Stimulated activated effector memory CD8-positive, alpha-beta T cell treated with anti-CD3 and anti-CD28 coated beads, Interleukin-12 subunit alpha, Interleukin-12 subunit beta, amount 100 ng/mL, for 72 hours (primary cell): ENCODE measurements around the gene LRRC2.

Experiments used
- ATAC-seq: fragments of 150-1000 bp; cut with Tn5 transposase; 2 replicates; pipeline ENCODE4 v1.10.0; 2021
- DNase-seq, 2 donors: peaks; one replicate each; pipeline ENCODE4 v3.0.0; 2021 to 2022; ENCODE audit warnings: low spot score in 2 of 2
- H3K27ac Mint-ChIP-seq: one replicate; pipeline ENCODE4 v1.8.0; 2022; ENCODE audit warnings: mild to moderate bottlenecking, mixed read lengths
- H3K36me3 Mint-ChIP-seq: one replicate; pipeline ENCODE4 v1.8.0; 2022; ENCODE audit warnings: mild to moderate bottlenecking, mixed read lengths
- H3K4me1 Mint-ChIP-seq: one replicate; pipeline ENCODE4 v1.8.0; 2022; ENCODE audit warnings: mixed read lengths
- H3K4me3 Mint-ChIP-seq: one replicate; pipeline ENCODE4 v1.8.0; 2022; ENCODE audit warnings: mild to moderate bottlenecking, mixed read lengths
- H3K9me3 Mint-ChIP-seq: one replicate; pipeline ENCODE4 v1.8.0; 2022; ENCODE audit warnings: mixed read lengths

LRRC2 gene

DNA sequence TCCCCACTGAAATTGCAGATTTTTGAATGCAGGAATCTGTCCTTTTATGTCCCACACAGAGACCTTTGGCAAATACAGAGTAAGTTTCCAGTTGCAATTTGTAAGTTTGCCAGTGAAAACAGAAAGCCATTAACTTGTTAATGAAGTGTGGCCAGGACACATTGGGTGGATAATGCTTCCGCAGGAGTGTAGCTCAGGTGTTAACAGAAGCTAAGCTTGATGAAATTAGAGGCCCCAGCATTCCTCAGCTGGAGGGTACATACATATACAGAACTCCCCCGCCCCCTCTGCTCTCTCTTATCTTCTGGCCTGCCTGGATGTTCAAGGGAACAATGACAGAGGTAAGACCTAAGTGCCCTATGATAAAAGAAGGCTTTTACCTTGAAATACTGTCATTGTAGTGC, 8.1 kb upstream of the LRRC2 start:
- H3K36me3 Mint-ChIP-seq: no peaks in the 10 kb centered on the region
- DNase-seq (no peak), ATAC-seq (no peak)
- H3K27ac Mint-ChIP-seq: no peak overlapping the region
- H3K4me3 Mint-ChIP-seq: no peak overlapping the region
- no peaks in the 10 kb centered on the region for H3K9me3 Mint-ChIP-seq
- no peaks in the 10 kb centered on the region for H3K4me1 Mint-ChIP-seq

DNA sequence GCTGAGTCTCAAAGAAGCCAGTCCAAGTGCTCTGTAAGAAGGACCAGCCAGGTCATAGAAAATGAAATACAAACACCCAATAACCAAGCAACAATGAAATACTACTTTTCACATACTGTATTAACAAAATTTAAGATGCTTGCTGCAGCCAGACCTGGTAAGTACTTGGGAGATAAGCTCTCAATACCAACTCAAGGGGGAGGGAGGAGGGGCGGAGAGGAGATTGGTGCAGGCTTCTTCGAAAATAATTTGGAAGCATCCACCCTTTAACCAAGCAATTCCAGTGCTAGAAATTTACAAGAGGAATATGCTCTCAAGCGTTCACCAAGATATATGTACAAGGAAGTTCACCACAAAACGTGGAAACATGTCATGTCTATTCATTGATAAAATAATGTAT, 7.6 kb upstream of the LRRC2 start:
- ATAC-seq (no peak), DNase-seq (no peak)
- H3K4me3 Mint-ChIP-seq: no peak overlapping the region
- H3K4me1 Mint-ChIP-seq: no peaks in the 10 kb centered on the region
- no peak overlapping the region for H3K27ac Mint-ChIP-seq
- no peaks in the 10 kb centered on the region for H3K36me3 Mint-ChIP-seq
- H3K9me3 Mint-ChIP-seq: no peaks in the 10 kb centered on the region

- H3K9me3 Mint-ChIP-seq: no peaks in the 10 kb centered on the region
- no peak for ATAC-seq
These were observed 5.6 kb upstream of the LRRC2 start for GRCh38 chr3:46571684-46572083.

GRCh38 chr3:46565607-46566039, 479 bp downstream of the LRRC2 start:
- no peaks in the 10 kb centered on the region for H3K36me3 Mint-ChIP-seq
- DNase-seq (no peak), ATAC-seq (no peak)
- H3K4me1 Mint-ChIP-seq: peaks cover 14% of the 10 kb centered on the region
- no peaks in the 10 kb centered on the region for H3K9me3 Mint-ChIP-seq
- peak overlapping the region; percentile 51 for H3K4me3 Mint-ChIP-seq
- no peak overlapping the region for H3K27ac Mint-ChIP-seq

More at GRCh38 chr3:46571684-46572083, 5.6 kb upstream of the LRRC2 start:
- Mint-ChIP-seq H3K36me3 (no peaks in the 10 kb centered on the region), H3K4me3 (no peak overlapping the region), H3K27ac (no peak overlapping the region), H3K4me1 (no peaks in the 10 kb centered on the region)
- no peak for DNase-seq

DNA sequence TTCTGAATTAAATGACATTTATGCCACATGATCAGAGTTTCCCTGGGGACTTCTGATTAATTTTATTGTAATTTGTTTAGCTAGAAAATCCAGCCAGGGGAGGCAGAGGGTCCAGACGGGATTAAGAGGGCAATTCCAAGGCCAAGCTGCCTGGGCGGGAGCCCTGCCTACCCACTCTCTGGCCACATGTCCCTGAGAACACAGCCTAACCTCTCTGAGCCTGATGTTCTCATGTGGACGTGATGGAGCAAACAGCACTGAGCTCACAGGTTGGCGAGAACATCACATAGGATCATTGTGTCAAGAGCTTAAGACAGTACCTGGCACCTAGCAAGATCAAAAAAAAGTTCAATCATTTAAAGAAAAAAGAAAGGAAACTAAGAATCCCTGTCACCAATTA, 1.0 kb downstream of the LRRC2 start:
- no peaks in the 10 kb centered on the region for H3K36me3 Mint-ChIP-seq
- DNase-seq (no peak), ATAC-seq (no peak)
- H3K4me1 Mint-ChIP-seq: peaks cover 14% of the 10 kb centered on the region
- H3K4me3 Mint-ChIP-seq: peak overlapping the region; percentile 51
- no peaks in the 10 kb centered on the region for H3K9me3 Mint-ChIP-seq
- H3K27ac Mint-ChIP-seq: no peak overlapping the region

DNA sequence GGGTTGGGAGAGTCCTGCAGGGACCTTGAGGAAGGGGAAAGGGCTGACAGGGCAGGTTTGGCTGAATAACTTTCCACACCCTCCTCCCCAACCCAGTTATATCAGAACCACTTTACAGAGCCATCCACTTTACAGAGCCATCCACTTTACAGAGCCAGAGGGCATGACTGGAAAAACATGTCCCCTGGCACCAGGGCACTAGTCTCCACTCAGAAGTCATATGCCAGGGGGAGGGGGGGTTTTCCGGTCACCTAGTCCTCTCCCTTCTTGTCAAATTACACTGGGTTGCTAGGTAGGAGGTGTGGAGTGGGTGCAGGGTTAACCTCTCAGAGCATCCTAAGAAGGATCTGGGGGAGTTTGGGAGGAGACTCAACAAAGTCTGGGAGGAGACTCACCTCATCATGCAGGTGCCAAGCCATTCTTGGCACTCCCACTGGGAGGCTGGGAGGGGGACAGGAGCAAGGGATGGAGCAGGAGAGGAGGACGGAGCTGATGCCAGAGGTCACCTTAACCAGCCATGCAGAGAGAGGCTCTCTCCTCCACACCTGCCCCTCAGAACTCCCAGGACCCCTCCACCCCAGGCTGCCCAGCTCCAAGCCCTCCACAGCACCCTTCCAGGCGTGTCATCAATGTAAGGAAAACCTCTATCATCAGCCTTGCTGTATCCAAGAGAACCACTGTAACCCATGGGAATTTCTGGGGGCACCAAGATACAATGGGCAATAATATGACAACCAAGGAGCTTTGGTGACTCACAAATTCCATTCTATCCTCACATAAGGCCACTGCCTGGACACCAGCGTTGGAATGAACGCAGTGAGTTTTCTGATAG, 1.7 kb downstream of the LRRC2 start:
- Mint-ChIP-seq H3K9me3 (no peaks in the 10 kb centered on the region), H3K27ac (peak overlapping the region; percentile 56), H3K36me3 (no peaks in the 10 kb centered on the region), H3K4me3 (no peak overlapping the region), H3K4me1 (peaks cover 14% of the 10 kb centered on the region)
- ATAC-seq: no peak
- DNase-seq: no peak

DNA sequence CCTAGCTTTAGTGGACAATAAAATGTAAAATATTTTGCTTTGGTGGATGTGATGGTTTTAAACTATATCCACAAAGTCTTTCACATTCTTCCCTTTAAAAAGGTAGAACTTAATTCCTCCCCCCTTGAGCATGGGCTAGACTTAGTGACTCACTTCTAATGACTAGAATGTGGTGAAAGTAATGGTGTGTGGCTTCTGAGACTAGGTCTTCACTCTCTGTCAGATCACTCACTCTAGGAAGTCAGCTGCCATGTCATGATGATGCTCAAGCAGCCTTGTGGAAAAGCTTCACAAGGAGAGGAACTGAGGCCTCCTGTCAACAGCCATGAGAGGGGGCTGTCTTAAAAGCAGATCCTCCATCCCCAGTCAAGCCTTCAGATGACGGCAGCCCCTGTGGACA, 4.2 kb downstream of the LRRC2 start:
- Mint-ChIP-seq H3K36me3 (no peaks in the 10 kb centered on the region), H3K9me3 (no peaks in the 10 kb centered on the region), H3K4me1 (peaks cover 21% of the 10 kb centered on the region), H3K27ac (no peak overlapping the region), H3K4me3 (no peak overlapping the region)
- DNase-seq (no peak), ATAC-seq (peak; percentile 68)

- DNase-seq (no peak), ATAC-seq (no peak)
- H3K4me3 Mint-ChIP-seq: no peak overlapping the region
- H3K4me1 Mint-ChIP-seq: peaks cover 21% of the 10 kb centered on the region
- no peaks in the 10 kb centered on the region for H3K9me3 Mint-ChIP-seq
- H3K36me3 Mint-ChIP-seq: no peaks in the 10 kb centered on the region
- H3K27ac Mint-ChIP-seq: no peak overlapping the region
These were observed 4.6 kb downstream of the LRRC2 start for GRCh38 chr3:46561511-46561910.

DNA sequence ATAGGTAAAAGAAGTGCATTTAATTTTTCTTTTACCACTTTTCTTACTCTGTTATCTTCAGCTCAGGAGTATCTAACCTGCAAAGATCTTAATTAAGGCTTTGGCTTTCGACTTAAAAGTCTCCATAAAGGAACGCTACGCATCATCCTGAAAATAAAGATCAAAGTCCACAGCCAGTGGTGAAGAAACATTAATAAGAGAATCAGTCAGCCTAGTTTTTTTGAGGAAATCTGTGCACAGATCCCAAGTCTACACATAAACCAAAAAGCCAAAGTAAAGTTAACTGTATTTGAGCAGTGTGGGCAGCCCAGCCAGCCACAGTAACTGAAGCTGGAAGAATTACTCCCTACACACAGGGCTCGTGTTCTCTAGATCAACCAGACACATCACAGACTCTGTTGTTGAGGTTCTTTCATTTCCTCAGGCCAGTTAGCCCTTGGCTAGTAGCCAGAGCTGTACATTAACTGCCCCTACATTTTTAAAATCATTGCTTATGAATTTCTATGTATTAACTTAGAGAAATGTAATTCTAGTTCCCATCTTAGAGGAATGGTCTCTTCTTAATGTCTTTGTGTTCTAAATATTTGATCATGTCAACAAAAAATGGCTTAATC, 6.9 kb downstream of the LRRC2 start:
- Mint-ChIP-seq H3K4me3 (peak overlapping the region; percentile 72), H3K4me1 (peaks cover 7% of the 10 kb centered on the region), H3K27ac (no peak overlapping the region), H3K36me3 (no peaks in the 10 kb centered on the region), H3K9me3 (no peaks in the 10 kb centered on the region)
- no peak for ATAC-seq
- no peak for DNase-seq

DNA sequence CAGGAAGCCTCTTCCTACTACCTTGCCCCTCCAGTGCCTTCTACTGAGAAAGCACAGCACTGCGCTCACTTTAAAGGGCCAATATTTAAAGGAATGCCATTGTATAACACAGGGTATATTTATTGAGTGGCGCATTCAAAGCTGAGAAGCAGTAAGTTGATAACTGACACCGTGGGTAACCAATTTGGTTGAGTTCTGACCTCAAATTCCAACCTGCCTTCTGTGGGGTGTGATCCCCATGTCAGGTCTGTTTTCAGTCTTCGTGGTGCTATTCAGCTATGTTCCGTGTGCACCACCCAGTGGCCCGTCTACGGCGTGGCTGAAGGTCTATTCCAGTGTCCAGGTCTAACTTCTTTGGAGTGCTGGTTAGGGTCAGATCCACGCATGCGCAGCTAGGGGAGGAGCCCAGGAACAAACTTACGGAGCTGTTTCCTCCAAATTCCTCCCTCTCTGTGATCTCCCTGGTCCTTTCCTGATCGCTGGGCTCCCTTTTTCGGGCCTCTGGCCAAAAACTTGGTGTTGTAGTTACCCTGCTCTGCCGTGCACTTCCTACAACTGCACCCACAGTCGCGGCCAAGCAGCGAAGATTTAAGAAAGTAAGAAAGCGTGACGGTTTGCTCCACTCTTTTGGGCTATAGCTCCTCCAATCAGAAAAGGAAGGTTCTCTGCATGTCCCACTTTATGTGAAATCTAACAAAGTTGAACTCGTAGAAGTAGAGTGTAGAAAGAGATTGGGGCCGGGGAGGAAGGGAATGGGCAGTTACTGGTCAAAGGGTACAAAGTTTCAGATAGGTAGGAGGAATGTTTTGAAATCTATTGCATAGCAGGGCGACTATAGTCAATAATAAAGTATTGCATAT, 7.7 kb downstream of the LRRC2 start:
- peak overlapping the region; percentile 1 for H3K27ac Mint-ChIP-seq
- peak overlapping the region; percentile 72 for H3K4me3 Mint-ChIP-seq
- H3K9me3 Mint-ChIP-seq: no peaks in the 10 kb centered on the region
- DNase-seq (peak; percentile 36 to 72), ATAC-seq (peak; percentile 97)
- no peaks in the 10 kb centered on the region for H3K36me3 Mint-ChIP-seq
- peaks cover 7% of the 10 kb centered on the region for H3K4me1 Mint-ChIP-seq

GRCh38 chr3:46557814-46558183, 8.3 kb downstream of the LRRC2 start:
- peaks cover 7% of the 10 kb centered on the region for H3K4me1 Mint-ChIP-seq
- no peak overlapping the region for H3K4me3 Mint-ChIP-seq
- ATAC-seq (no peak), DNase-seq (no peak)
- no peaks in the 10 kb centered on the region for H3K9me3 Mint-ChIP-seq
- H3K36me3 Mint-ChIP-seq: no peaks in the 10 kb centered on the region
- no peak overlapping the region for H3K27ac Mint-ChIP-seq

GRCh38 chr3:46553154-46553553, 12.9 kb downstream of the LRRC2 start:
- no peak for ATAC-seq
- Mint-ChIP-seq H3K36me3 (no peaks in the 10 kb centered on the region), H3K4me1 (peaks cover under 1% of the 10 kb centered on the region), H3K27ac (no peak overlapping the region), H3K9me3 (no peaks in the 10 kb centered on the region), H3K4me3 (no peak overlapping the region)
- DNase-seq: no peak

DNA sequence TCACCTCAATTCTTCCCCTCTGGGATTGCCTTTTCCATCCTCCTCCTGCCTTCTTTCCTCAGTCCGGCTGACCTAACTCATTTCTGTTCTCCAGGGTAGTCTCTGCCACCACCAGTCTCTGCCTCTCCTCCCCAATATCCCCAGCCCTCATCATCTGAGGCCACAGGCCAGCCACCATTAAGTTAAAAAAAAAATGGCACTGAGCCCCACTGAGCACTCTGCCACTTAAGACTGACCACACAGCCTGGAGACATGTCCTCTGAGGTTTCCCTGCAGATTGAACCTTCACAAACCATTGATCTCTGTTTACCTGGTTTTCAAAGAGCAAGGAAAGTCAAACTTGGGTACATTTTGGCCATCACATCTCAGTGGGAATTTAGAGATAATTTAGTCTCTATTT, 13.6 kb downstream of the LRRC2 start:
- ATAC-seq (no peak), DNase-seq (no peak)
- Mint-ChIP-seq H3K36me3 (no peaks in the 10 kb centered on the region), H3K4me1 (no peaks in the 10 kb centered on the region), H3K27ac (no peak overlapping the region), H3K4me3 (no peak overlapping the region), H3K9me3 (no peaks in the 10 kb centered on the region)

DNA sequence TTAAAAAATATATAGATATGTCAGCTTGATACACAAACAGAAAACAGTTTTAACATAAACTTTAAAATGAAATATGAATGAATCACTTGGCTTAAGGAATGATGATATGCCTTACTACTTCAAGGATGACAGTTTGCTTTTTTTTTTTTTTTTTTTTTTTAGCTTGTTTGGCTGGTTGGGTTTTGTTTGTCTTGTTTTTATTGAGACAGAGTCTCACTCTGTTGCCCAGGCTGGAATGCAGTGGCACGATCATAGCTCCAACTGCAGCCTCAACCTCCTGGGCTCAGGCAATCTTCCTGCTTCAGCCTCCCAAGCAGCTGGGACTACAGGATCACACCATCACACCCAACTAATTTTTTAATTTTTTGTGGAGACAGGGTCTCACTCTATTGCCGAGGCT, 14.5 kb downstream of the LRRC2 start:
- H3K9me3 Mint-ChIP-seq: no peaks in the 10 kb centered on the region
- no peaks in the 10 kb centered on the region for H3K4me1 Mint-ChIP-seq
- no peaks in the 10 kb centered on the region for H3K36me3 Mint-ChIP-seq
- H3K27ac Mint-ChIP-seq: no peak overlapping the region
- ATAC-seq (no peak), DNase-seq (no peak)
- no peak overlapping the region for H3K4me3 Mint-ChIP-seq

- no peak overlapping the region for H3K27ac Mint-ChIP-seq
- ATAC-seq: no peak
- H3K4me3 Mint-ChIP-seq: no peak overlapping the region
- H3K36me3 Mint-ChIP-seq: no peaks in the 10 kb centered on the region
- no peaks in the 10 kb centered on the region for H3K4me1 Mint-ChIP-seq
- no peaks in the 10 kb centered on the region for H3K9me3 Mint-ChIP-seq
- no peak for DNase-seq
These were observed 16.1 kb downstream of the LRRC2 start for GRCh38 chr3:46549989-46550388.
